ENCODE data around the gene RFC3.

Gene RFC3

DNA sequence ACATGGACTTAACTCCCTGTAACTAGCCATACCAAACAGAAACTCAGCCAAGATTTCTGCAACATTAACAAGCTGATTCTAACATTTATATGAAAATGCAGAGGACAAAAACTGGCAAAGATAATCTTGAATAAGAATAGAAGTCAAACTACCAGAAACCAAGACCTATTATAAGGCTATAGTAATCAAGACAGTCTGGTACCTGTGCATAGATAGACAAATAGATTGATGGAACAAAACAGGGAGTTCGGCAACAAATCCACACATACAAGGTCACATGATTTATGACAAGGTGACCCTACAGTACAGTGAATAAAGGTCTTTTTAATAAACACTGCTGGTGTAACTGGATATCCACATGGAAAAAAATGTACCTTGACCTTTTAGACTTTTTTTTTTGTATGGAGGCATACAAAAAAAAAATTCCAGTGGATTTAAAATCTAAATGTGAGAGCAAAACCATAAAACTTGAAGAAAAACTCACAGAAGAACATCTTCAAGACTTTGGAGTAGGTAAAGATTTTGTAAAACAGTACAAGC is 2.9 kb upstream of the RFC3 start:
- no peak for DNase-seq

GRCh38 chr13:33816912-33817311 is 1.0 kb upstream of the RFC3 start:
- DNase-seq, result no peak

GRCh38 chr13:33817513-33817900 is 442 bp upstream of the RFC3 start:
- no peak for DNase-seq

GRCh38 chr13:33825083-33825482 is 7.1 kb downstream of the RFC3 start:
- no peak for DNase-seq

DNA sequence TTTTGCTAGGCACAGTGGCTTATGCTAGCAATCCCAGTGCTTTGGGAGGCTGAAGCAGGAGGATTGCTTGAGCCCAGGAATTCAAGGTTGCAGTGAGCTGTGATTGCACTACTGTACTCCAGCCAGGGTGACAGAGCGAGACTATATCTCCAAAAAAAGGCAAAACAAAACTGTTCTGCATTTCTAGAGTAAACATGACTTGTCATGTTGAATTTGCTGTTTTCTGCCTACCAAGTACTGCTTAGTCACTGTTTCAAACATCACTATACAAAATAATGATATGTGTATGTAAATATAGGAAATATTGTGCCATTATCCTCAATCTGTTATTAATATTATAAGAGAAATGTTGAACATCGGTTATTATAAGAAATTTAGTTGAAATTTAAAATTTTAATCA is 9.2 kb downstream of the RFC3 start:
- no peak for DNase-seq

DNA sequence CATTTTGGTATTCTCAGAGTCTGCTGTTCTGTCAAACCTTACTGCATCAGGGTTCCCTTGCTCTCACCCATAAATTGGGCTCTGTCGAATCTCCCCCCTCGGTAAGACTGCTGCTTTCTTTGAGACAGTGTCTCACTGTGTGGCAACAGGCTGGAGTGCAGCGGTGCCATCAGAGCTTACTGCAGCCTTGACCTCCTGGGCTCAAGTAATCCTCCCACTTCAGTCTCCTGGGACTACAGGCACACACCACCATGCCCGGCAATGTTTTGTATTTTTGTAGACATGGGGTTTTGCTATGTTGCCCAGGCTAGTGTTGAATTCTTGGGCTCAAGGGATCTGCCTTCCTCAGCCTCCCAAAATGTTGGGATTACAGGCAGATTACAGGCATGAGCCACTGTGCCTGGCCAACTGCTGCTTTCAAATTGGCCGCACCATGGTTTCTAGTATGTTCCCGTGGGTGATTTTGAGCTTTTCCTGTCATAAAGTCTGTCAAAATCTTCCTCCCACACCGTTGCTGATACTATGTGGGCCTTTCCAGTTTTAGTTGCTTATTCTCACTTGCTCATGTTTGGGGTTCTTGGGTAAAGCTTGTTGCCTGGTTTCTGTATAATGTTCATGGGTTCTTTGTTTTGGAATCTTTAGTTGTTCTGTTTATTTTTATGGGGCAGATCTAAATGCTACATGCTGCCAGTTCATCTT is 10.6 kb downstream of the RFC3 start:
- no peak for DNase-seq

DNA sequence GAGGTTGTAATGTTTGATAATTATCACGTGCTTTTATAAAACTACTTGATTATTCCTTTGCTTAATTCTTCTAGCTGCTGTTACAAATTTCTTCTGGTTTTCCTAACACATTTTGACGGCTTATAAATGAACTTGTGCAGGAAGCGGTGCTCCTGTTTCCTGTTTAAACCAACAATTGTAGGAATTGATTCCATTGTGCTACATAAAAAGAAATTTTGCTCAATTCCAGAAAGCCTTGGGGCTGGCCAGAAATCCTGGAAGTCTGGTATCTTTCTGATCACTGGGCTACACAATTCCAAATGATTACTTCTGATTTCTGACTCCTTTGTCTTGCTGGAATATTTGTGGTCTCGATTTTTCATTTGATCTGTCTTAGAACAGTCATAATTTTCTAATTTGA is 14.9 kb downstream of the RFC3 start:
- DNase-seq, result no peak

- DNase-seq, result no peak
These were observed 20.7 kb downstream of the RFC3 start for GRCh38 chr13:33838647-33839046.

DNA sequence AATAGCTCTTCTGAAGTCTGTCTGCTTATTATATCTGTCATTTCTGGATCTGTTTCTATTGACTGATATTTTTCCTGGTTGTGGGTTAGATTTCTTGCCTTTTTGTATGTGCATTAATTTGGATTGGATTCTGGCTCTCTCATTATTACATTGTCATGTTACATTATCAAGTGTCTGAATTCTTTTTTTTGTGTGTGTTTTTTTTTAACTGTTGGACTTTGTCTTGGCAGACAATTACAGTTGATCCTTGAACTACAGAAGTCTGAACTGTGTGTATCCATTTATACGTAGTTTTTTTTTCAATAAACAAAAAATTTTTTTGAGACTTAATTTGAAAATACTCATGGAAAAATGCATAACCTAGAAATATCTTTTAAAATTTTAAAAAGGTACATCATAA is 22.5 kb downstream of the RFC3 start:
- no peak for DNase-seq

GRCh38 chr13:33842207-33842606 is 24.3 kb downstream of the RFC3 start:
- DNase-seq, result no peak

- DNase-seq, result no peak
These were observed 25.0 kb downstream of the RFC3 start for GRCh38 chr13:33842986-33843385.

- DNase-seq, result no peak
These were observed 27.8 kb downstream of the RFC3 start for GRCh38 chr13:33845572-33846302.

- no peak for DNase-seq
These were observed 28.5 kb downstream of the RFC3 start for GRCh38 chr13:33846303-33847062.

DNA sequence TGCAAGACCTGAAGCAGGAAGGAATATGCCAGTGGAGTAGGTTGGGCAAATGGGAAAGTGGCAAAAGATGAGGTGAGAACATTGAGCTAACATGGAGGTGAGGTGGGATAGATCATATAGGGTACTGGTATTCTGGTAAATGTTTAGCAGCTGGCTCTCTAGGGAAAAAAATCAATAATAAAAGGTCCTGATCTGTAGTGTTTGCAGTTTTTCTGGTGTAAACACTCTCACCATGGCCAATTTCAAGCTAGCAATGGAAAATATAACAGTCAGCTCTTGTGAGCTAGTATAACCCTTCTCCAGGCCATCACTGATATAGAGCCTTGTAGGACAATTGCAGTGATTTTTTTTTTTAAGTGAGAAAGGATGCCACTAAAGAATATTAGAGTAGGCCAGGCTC is 31.3 kb downstream of the RFC3 start:
- DNase-seq, result no peak

GRCh38 chr13:33855371-33855895 is 37.5 kb downstream of the RFC3 start:
- DNase-seq, result no peak

- DNase-seq, result no peak
These were observed 41.8 kb downstream of the RFC3 start for GRCh38 chr13:33859691-33860303.

DNA sequence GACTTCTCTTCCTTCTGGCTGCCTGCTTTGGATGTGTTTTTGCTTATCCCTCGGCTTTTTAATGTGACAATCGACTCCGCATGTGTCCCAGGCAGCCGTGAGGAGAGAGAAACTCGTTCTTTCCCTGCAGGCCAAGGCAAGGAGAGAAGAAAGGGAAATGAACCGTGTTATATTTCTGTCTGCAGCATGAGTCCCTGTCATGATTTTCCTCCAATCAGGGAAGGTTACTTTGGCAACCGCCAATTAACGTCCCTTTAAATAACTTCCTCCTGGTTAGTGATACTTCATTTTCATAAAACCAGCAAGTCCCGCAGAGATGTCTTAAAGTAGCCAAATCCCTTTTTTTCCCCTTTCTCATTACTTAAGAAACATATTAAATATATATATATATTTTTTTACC is 42.6 kb downstream of the RFC3 start:
- no peak for DNase-seq

DNA sequence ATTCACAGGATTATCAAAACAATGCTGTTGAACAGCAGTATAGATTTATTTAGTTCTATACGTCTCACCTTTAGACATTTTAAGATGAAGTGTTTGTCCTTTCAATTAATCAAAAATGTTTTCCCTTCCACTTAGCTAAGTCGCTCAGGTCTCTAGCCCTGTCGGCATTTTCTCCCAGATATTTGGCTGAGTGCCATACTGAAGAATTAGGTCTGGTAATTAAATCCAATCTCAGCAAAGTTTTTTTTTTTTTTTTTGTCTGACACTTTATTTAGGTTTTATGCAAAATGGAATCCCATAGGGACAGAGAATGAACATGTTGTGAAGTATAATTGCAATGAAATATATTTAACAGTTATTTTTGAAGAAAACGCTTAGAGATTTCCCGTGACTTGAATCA is 44.1 kb downstream of the RFC3 start:
- no peak for DNase-seq

DNA sequence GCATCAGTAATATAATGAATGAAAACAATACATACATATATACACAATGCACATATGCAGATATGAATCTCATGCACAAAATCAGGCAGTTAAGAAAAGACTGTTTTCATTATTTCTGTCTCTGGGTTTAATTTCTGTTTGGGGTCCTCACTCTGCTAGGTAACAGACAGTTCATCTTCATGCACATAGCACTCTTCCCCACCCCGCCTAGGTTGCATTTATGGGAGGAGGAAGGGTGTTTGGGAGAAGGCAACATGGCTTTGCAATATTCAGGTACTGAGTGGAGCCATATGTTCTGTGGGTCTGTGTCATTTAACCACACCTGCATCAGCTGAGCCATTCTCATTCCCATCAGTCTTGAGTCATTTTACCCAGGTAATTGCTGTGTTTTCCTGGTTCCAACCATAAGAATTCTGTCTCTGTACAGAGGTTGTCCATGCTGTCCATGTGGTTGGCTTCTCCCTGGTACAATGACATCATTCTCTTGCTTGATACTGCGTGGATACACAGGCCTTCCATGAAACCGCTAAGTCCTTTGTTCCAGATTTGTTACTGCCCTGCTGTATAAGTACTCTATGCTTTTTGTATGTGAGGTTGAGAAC is 45.3 kb downstream of the RFC3 start:
- no peak for DNase-seq

DNA sequence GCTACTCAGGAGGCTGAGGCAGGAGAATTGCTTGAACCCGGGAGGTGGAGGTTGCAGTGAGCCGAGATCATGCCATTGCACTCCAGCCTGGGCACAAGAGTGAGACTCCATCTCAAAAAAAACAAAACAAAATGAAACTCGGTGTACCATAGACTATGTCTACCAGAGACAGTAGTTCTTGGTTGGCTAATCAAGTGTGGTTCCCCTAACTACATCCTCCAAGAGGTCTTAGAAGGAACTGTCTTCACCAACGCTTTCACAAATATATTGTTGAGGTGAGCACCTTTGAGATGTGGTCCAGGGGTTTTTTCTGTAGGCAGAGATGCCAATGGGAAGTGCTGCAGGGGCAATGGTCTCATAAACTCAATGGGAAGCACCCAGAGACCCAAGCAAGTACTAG is 48.0 kb downstream of the RFC3 start:
- DNase-seq, result no peak

- DNase-seq, result no peak
These were observed 49.5 kb downstream of the RFC3 start for GRCh38 chr13:33867472-33867871.

- no peak for DNase-seq
These were observed 50.5 kb downstream of the RFC3 start for GRCh38 chr13:33868343-33868994.
